Measurements from ENCODE around the gene SARNP. TPM values are rescaled to one million over a fixed set of nuclear protein-coding genes. Genes with fewer than 3 reads are reported as not detected.

Gene SARNP
- total and polyA plus RNA-seq, 9 of the 15 experiments (the other 6 are each of a cell fraction or from before 2014, with no cell fraction given): 70.1 to 400 (median 198) TPM

DNA sequence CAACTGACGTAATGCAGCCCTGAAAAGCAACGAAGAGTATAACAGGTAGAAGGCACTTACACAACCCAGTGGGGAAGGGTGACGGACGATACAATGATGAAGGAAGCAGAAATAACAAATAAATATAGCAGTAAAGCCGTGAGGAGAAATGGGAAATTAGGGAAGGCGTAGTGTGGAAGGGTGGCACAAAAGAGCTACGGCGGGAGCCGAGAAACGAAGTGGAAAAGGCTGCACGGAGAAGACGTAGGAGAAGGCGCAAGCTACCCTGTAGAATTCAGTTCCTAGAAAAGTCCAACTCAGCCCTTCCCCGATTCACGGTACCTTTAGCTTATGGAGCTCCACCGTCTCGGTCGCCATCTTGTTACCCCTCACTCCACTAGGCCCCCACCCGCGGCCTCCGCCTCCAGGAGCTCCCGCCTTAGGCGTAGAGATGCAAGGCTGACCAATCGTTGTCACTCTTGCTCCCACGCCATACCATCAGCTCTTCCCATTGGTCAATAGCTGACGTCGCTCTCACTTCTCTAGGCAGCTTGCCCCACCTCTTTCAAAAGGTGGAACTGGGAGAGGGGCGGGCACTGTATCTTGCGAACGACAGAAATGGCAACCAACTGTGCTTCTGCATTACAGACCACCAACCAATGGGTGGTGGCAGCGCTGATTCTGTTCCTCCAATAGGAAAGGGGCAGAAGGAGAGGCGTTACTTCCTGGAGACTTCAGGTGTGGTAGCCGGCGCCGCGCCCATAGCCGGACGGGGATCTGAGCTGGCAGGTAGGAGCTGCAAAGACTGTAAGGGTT, at the start of gene SARNP, which contains the start of gene ORMDL2 (continued):
- no peak for TF ChIP-seq ZNF143 (CRISPR knock-in tag; IDR thresholded peaks at IDR 0.05)
- no peak for TF ChIP-seq ZNF232 (CRISPR knock-in tag; IDR thresholded peaks at IDR 0.05)
- peak; percentile 90 for TF ChIP-seq CHD1 (IDR thresholded peaks at IDR 0.05; ENCODE audit: low read length)
- no peak for TF ChIP-seq MAFF (IDR thresholded peaks at IDR 0.05; ENCODE audit: low read length)
- no peak for TF ChIP-seq GATAD2B (IDR thresholded peaks at IDR 0.05; ENCODE audit: borderline replicate concordance)
- peak; percentile 95; the same call in 1 of the 2 replicates for TF ChIP-seq LARP7 (IDR thresholded peaks at IDR 0.05)
- peak; percentile 72 for TF ChIP-seq POLR2B (IDR thresholded peaks at IDR 0.05; ENCODE audit: low read depth, partially characterized antibody)
- peak; percentile 71; the same call in 1 of the 2 replicates for TF ChIP-seq TOE1 (IDR thresholded peaks at IDR 0.05; ENCODE audit: borderline replicate concordance)
- TF ChIP-seq TOE1 (CRISPR knock-in tag; IDR thresholded peaks at IDR 0.05; ENCODE audit: borderline replicate concordance, low read depth): no peak
- peak; percentile 78; the same call in 1 of the 2 replicates for TF ChIP-seq DNMT1 (IDR thresholded peaks at IDR 0.05)
- TF ChIP-seq, protein P1, sequence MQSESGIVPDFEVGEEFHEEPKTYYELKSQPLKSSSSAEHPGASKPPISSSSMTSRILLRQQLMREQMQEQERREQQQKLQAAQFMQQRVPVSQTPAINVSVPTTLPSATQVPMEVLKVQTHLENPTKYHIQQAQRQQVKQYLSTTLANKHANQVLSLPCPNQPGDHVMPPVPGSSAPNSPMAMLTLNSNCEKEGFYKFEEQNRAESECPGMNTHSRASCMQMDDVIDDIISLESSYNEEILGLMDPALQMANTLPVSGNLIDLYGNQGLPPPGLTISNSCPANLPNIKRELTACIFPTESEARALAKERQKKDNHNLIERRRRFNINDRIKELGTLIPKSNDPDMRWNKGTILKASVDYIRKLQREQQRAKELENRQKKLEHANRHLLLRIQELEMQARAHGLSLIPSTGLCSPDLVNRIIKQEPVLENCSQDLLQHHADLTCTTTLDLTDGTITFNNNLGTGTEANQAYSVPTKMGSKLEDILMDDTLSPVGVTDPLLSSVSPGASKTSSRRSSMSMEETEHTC (IDR thresholded peaks at IDR 0.05): no peak
- TF ChIP-seq RHOXF2B (CRISPR knock-in tag; conservative IDR thresholded peaks at IDR 0.05): no peak
- TF ChIP-seq, protein P2, sequence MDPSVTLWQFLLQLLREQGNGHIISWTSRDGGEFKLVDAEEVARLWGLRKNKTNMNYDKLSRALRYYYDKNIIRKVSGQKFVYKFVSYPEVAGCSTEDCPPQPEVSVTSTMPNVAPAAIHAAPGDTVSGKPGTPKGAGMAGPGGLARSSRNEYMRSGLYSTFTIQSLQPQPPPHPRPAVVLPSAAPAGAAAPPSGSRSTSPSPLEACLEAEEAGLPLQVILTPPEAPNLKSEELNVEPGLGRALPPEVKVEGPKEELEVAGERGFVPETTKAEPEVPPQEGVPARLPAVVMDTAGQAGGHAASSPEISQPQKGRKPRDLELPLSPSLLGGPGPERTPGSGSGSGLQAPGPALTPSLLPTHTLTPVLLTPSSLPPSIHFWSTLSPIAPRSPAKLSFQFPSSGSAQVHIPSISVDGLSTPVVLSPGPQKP (CRISPR knock-in tag; IDR thresholded peaks at IDR 0.05): no peak
- TF ChIP-seq JUN (IDR thresholded peaks at IDR 0.05; ENCODE audit: borderline replicate concordance, low read depth, low read length): no peak
- TF ChIP-seq JUN (CRISPR knock-in tag; IDR thresholded peaks at IDR 0.05; ENCODE audit: borderline replicate concordance): 0 out of 2 replicates have a peak, but pooled peaks have one; percentile 64
- no peak for TF ChIP-seq ZNF695 (CRISPR knock-in tag; IDR thresholded peaks at IDR 0.05)
- TF ChIP-seq RBM17 (IDR thresholded peaks at IDR 0.05; ENCODE audit: borderline replicate concordance, low read depth, low read length): no peak
- TF ChIP-seq, protein P3, sequence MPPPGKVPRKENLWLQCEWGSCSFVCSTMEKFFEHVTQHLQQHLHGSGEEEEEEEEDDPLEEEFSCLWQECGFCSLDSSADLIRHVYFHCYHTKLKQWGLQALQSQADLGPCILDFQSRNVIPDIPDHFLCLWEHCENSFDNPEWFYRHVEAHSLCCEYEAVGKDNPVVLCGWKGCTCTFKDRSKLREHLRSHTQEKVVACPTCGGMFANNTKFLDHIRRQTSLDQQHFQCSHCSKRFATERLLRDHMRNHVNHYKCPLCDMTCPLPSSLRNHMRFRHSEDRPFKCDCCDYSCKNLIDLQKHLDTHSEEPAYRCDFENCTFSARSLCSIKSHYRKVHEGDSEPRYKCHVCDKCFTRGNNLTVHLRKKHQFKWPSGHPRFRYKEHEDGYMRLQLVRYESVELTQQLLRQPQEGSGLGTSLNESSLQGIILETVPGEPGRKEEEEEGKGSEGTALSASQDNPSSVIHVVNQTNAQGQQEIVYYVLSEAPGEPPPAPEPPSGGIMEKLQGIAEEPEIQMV (tag; conservative IDR thresholded peaks at IDR 0.05; ENCODE audit: low read depth): no peak
- TF ChIP-seq, protein P4, sequence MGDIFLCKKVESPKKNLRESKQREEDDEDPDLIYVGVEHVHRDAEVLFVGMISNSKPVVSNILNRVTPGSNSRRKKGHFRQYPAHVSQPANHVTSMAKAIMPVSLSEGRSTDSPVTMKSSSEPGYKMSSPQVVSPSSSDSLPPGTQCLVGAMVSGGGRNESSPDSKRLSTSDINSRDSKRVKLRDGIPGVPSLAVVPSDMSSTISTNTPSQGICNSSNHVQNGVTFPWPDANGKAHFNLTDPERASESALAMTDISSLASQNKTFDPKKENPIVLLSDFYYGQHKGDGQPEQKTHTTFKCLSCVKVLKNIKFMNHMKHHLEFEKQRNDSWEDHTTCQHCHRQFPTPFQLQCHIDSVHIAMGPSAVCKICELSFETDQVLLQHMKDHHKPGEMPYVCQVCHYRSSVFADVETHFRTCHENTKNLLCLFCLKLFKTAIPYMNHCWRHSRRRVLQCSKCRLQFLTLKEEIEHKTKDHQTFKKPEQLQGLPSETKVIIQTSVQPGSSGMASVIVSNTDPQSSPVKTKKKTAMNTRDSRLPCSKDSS (IDR thresholded peaks at IDR 0.05; ENCODE audit: low read depth, partially characterized antibody): peak; percentile 8
- TF ChIP-seq SREBF2 (CRISPR knock-in tag; IDR thresholded peaks at IDR 0.05): no peak
- no peak for TF ChIP-seq MYNN (IDR thresholded peaks at IDR 0.05)
- no peak for TF ChIP-seq MYNN (CRISPR knock-in tag; IDR thresholded peaks at IDR 0.05)
- TF ChIP-seq ZNF282 (CRISPR knock-in tag; IDR thresholded peaks at IDR 0.05): no peak

All from K562 (cell line).